PC-9 (cell line): ENCODE results near the gene RAB3C. TPM values are rescaled to one million over a fixed set of nuclear protein-coding genes. Genes with fewer than 3 reads are reported as not detected.

Experiments used
- BruUV-seq: library from RNA; stranded (reverse); fragments of 400-500 nt; replicated peaks from 2 replicates; lab custom pipeline; 2021; lab: Mats Ljungman, UMichigan
- CTCF ChIA-PET: fragments of 300-600 bp; sonication (Branson Sonifier 250); formaldehyde crosslinking; loops from one replicate; lab custom pipeline; 2022; ENCODE audit warnings: antibody characterized with exemption; lab: Charles Lee
- POLR2A ChIA-PET: fragments of 300-600 bp; sonication (Branson Sonifier 250); formaldehyde crosslinking; loops from one replicate; lab custom pipeline; 2022; ENCODE audit warnings: antibody characterized with exemption; ENCODE audit not compliant: unreplicated experiment; lab: Charles Lee
- DNase-seq, 2 experiments: peaks; one replicate each; pipeline versions ENCODE4 v3.0.0 to v3.0.0-alpha.2; 2015 to 2022; ENCODE audit warnings: mixed read lengths in 1 of 2
- H2AFZ ChIP-seq: fragments of 200-600 bp; sonication (generic); 2 replicates; pipeline ENCODE4 v1.8.1; 2017; ENCODE audit warnings: antibody characterized with exemption
- H3F3A ChIP-seq: fragments of 200-600 bp; sonication (generic); 2 replicates; pipeline ENCODE4 v1.8.1; 2017; ENCODE audit warnings: antibody characterized with exemption, mild to moderate bottlenecking, low read depth; ENCODE audit not compliant: insufficient read depth
- H3K27ac ChIP-seq: fragments of 200-600 bp; sonication (generic); 2 replicates; pipeline ENCODE4 v1.6.1; 2016; ENCODE audit warnings: mixed run types
- H3K27me3 ChIP-seq: fragments of 200-600 bp; sonication (generic); 2 replicates; pipeline ENCODE4 v1.6.1; 2016; ENCODE audit warnings: low read depth, mixed run types; ENCODE audit not compliant: insufficient read depth
- H3K36me3 ChIP-seq: fragments of 200-600 bp; sonication (generic); 2 replicates; pipeline ENCODE4 v1.6.1; 2016; ENCODE audit warnings: low read depth, mixed run types
- H3K4me1 ChIP-seq: fragments of 200-600 bp; sonication (generic); replicated peaks from 2 replicates; pipeline ENCODE4 v1.6.1; 2016; ENCODE audit warnings: mixed run types; ENCODE audit not compliant: insufficient read depth
- H3K4me2 ChIP-seq: fragments of 200-600 bp; sonication (generic); 2 replicates; pipeline ENCODE4 v1.6.1; 2017; ENCODE audit warnings: mixed run types
- H3K4me3 ChIP-seq: fragments of 200-600 bp; sonication (generic); 2 replicates; pipeline ENCODE4 v1.6.1; 2016; ENCODE audit warnings: mixed run types
- H3K79me2 ChIP-seq: fragments of 200-600 bp; sonication (generic); 2 replicates; pipeline ENCODE4 v1.6.1; 2017; ENCODE audit warnings: low read depth, mixed run types
- H3K9me2 ChIP-seq: fragments of 200-600 bp; sonication (generic); 2 replicates; pipeline ENCODE4 v1.8.1; 2017; ENCODE audit warnings: mild to moderate bottlenecking; ENCODE audit not compliant: insufficient read depth
- H3K9me3 ChIP-seq: fragments of 200-600 bp; sonication (generic); 2 replicates; pipeline ENCODE4 v1.8.1; 2016; ENCODE audit warnings: low read depth; ENCODE audit not compliant: insufficient read depth
- H4K20me1 ChIP-seq: fragments of 200-600 bp; sonication (generic); 2 replicates; pipeline ENCODE4 v1.8.1; 2017; ENCODE audit not compliant: insufficient read depth
- EZH2 ChIP-seq: fragments of 200-600 bp; sonication (generic); IDR thresholded peaks from 2 replicates; pipeline ENCODE4 v1.8.0; 2017; ENCODE audit warnings: antibody characterized with exemption, low read depth
- intact Hi-C: fragments of 100-400 bp; cut with micrococcal nuclease; formaldehyde crosslinking; loops from one replicate; pipeline ENCODE4 v1.10.0; 2022; ENCODE audit not compliant: unreplicated experiment
- total RNA-seq: library from RNA; stranded (reverse); gene quantifications from 2 replicates; pipeline ENCODE4 v1.2.3, GENCODE V29; 2021
- TF ChIP-seq, protein P1 (sequence below): fragments of 200-600 bp; sonication (generic); conservative IDR thresholded peaks from 2 replicates; pipeline ENCODE4 v1.6.1; 2017; ENCODE audit warnings: mixed run types, antibody characterized with exemption, mild to moderate bottlenecking, moderate library complexity

The RAB3C gene
- total RNA-seq, 1 experiment from 2014 or later: not detected

DNA sequence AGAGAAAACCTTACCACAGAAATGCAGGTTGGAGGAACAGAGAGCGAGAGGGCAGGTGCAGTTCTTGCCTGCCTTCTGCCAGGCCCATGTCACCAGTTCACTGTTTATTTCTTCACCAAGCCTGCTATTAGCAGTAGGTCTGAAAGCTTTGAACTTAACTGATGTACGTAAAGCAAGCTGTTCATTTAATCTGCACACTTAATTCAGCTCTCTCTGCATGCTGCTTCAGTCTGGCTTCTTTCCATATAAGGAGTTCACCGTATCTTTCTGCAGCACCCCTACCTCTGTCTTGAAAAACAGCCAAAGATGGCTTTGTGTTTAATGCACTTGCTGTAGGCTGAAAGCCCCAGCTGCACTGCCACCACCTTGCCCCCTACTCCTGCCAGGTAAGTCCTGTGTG is 205.1 kb downstream of the RAB3C start:
- no TSS peak for BruUV-seq
- Histone ChIP-seq H4K20me1 (no peaks in the 10 kb centered on the region), H3K27ac (no peak overlapping the region), H3K4me2 (no peak overlapping the region), H3K4me3 (no peak overlapping the region), H3K4me1 (no peaks in the 10 kb centered on the region), H3K9me3 (no peaks in the 10 kb centered on the region), H3F3A (no peaks in the 10 kb centered on the region), H3K27me3 (no peaks in the 10 kb centered on the region; the same call in 1 of the 2 replicates), H3K36me3 (no peaks in the 10 kb centered on the region), H3K79me2 (no peaks in the 10 kb centered on the region), H3K9me2 (no peaks in the 10 kb centered on the region), H2AFZ (no peak overlapping the region)
- DNase-seq: no peak
- POLR2A ChIA-PET: no interaction called here
- intact Hi-C loops: no loop called here
- CTCF ChIA-PET: no interaction called here
- TF ChIP-seq, protein P1, sequence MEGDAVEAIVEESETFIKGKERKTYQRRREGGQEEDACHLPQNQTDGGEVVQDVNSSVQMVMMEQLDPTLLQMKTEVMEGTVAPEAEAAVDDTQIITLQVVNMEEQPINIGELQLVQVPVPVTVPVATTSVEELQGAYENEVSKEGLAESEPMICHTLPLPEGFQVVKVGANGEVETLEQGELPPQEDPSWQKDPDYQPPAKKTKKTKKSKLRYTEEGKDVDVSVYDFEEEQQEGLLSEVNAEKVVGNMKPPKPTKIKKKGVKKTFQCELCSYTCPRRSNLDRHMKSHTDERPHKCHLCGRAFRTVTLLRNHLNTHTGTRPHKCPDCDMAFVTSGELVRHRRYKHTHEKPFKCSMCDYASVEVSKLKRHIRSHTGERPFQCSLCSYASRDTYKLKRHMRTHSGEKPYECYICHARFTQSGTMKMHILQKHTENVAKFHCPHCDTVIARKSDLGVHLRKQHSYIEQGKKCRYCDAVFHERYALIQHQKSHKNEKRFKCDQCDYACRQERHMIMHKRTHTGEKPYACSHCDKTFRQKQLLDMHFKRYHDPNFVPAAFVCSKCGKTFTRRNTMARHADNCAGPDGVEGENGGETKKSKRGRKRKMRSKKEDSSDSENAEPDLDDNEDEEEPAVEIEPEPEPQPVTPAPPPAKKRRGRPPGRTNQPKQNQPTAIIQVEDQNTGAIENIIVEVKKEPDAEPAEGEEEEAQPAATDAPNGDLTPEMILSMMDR: no peak
- TF ChIP-seq EZH2: no peak

DNA sequence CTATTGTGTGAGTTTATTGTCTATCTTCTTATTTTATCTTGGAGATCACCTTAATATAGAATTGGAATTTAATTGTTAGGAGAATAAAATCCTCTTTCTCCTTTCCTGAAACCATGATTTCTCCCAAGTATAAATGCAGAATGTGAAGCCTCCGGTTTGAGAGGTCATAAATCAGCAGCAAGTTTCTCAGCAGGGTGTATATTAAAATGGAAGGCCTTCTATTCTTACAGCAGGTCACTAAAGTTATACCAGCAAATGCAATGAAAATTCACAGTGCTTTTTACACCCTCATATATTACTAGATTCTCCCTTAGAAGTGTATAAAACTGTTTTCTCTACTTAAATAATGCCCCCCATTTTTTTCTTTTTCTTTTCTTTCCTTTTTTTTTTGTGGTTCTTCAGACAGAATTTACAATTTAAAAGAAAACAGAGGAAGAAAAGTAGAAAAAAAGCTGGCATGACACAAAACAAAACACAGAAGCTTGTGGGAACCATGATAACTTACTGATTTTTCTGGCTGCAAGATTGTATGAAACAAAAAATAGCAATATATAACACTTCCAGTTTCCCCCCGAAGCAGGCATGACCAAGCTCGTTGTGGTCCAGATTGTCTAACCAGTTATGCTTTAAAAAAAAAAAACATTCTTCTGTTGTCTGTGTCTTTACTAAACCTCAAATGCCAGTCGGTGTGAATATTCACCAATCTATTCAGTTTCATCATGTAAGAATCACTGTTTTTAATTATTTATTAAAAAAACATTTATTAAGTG is 211.2 kb downstream of the RAB3C start:
- Histone ChIP-seq H3K36me3 (no peaks in the 10 kb centered on the region), H3K4me2 (no peak overlapping the region), H4K20me1 (no peaks in the 10 kb centered on the region), H3K4me3 (no peak overlapping the region), H3K27me3 (no peaks in the 10 kb centered on the region), H3K27ac (no peak overlapping the region), H3K4me1 (no peaks in the 10 kb centered on the region), H2AFZ (no peak overlapping the region), H3K9me2 (no peaks in the 10 kb centered on the region), H3F3A (no peaks in the 10 kb centered on the region), H3K9me3 (no peaks in the 10 kb centered on the region), H3K79me2 (no peaks in the 10 kb centered on the region)
- ChIA-PET CTCF (interaction anchor here (0.6 kb wide), 1 partner anchor 502 kb away, joined by 3 read pairs; no protein-coding TSS in a partner anchor), POLR2A (no interaction called here)
- no peak for TF ChIP-seq EZH2
- no peak for DNase-seq
- no TSS peak for BruUV-seq
- intact Hi-C loops: no loop called here

DNA sequence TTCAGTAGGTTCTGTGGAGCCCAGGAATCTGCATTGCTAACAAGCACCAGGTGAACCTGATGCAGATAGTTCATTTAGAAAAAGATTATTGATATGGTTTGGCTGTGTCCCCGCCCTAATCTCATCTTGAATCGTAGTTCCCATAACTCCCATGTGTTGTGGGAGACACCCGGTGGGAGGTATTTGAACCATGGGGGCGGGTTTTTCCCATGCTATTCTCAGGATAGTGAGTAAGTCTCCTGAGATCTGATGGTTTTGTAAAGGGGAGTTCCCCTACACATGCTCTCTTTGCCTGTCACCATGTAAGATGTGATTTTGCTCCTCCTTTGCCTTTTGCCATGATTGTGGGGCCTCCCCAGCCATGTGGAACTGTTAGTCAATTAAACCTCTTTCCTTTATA is 212.0 kb downstream of the RAB3C start:
- CTCF ChIA-PET: no interaction called here

DNA sequence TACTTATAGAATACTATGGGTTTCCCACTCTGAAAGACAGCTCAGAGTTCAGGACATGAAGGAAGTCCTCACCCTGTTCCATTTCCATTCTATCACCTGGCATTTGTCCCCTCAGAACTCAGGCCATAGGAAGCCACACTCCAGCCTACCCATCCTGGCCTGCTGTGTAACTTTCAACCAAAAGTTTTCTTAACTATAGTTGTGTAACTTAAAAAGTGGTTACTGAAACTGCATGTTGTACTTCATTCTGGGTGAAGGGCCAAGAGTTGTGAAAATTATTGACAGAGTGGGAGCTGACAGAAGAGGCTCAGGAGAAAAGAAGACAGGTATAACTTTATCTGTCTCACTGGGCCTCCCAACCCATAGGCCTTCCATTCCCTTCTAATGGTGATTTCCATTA is 212.5 kb downstream of the RAB3C start:
- H3K4me3 ChIP-seq: no peak overlapping the region
- no peaks in the 10 kb centered on the region for H3K9me2 ChIP-seq
- no peak overlapping the region for H3K27ac ChIP-seq
- no peak overlapping the region for H2AFZ ChIP-seq
- no peaks in the 10 kb centered on the region for H3K79me2 ChIP-seq
- H3K36me3 ChIP-seq: no peaks in the 10 kb centered on the region
- H3K4me1 ChIP-seq: no peaks in the 10 kb centered on the region
- ChIA-PET POLR2A (no interaction called here), CTCF (no interaction called here)
- no peaks in the 10 kb centered on the region for H3K9me3 ChIP-seq
- no peaks in the 10 kb centered on the region for H4K20me1 ChIP-seq
- no peak overlapping the region for H3K4me2 ChIP-seq
- no peaks in the 10 kb centered on the region for H3F3A ChIP-seq
- BruUV-seq: no TSS peak
- intact Hi-C loops: no loop called here
- DNase-seq: no peak
- no peaks in the 10 kb centered on the region for H3K27me3 ChIP-seq
- TF ChIP-seq, protein P1: no peak
- TF ChIP-seq EZH2: no peak

More for the DNA sequence above, 212.0 kb downstream of the RAB3C start:
- Histone ChIP-seq H3K27ac (no peak overlapping the region), H3K4me2 (no peak overlapping the region), H3K9me3 (no peaks in the 10 kb centered on the region), H4K20me1 (no peaks in the 10 kb centered on the region), H3K4me1 (no peaks in the 10 kb centered on the region), H3K36me3 (no peaks in the 10 kb centered on the region), H2AFZ (no peak overlapping the region), H3K9me2 (no peaks in the 10 kb centered on the region), H3K79me2 (no peaks in the 10 kb centered on the region), H3K4me3 (no peak overlapping the region), H3F3A (no peaks in the 10 kb centered on the region), H3K27me3 (no peaks in the 10 kb centered on the region)
- no peak for DNase-seq
- POLR2A ChIA-PET: no interaction called here
- intact Hi-C loops: no loop called here
- no peak for TF ChIP-seq EZH2
- no TSS peak for BruUV-seq
